Subcutaneous abdominal adipose tissue (tissue), 5 donors: Measurements from ENCODE around the gene NOS1.
"Not testable (repeated sequence)": the region's sequence is repeated elsewhere in the genome, so short reads cannot be mapped to it uniquely, and the experiment has no call there.

Experiments used
- H3K27ac ChIP-seq: one replicate; pipeline ENCODE4 v1.7.0; 2013; ENCODE audit warnings: low read depth, mild to moderate bottlenecking, inconsistent platforms, low read length, moderate library complexity
- H3K27me3 ChIP-seq, 5 donors: one replicate each; pipeline ENCODE4 v1.7.0; 2013; ENCODE audit warnings: low read length in 5 of 5, inconsistent platforms in 1 of 5; ENCODE audit not compliant: control insufficient read depth in 5 of 5, insufficient read depth in 4 of 5
- H3K36me3 ChIP-seq, 5 donors: one replicate each; pipeline ENCODE4 v1.7.0; 2013; ENCODE audit warnings: low read length in 5 of 5; ENCODE audit not compliant: control insufficient read depth in 5 of 5, insufficient read depth in 5 of 5
- H3K4me1 ChIP-seq, 5 donors: one replicate each; pipeline ENCODE4 v1.7.0; 2013; ENCODE audit warnings: low read length in 5 of 5, mild to moderate bottlenecking in 3 of 5, moderate library complexity in 1 of 5; ENCODE audit not compliant: control insufficient read depth in 5 of 5, insufficient read depth in 5 of 5
- H3K4me3 ChIP-seq, 5 donors: one replicate each; pipeline ENCODE4 v1.7.0; 2013; ENCODE audit warnings: low read length in 5 of 5, low read depth in 1 of 5
- H3K9ac ChIP-seq, 5 donors: one replicate each; pipeline ENCODE4 v1.7.0; 2013; ENCODE audit warnings: low read length in 5 of 5, mild to moderate bottlenecking in 4 of 5, moderate library complexity in 3 of 5
- H3K9me3 ChIP-seq, 5 donors: one replicate each; pipeline ENCODE4 v1.7.0; 2013; ENCODE audit warnings: low read length in 5 of 5; ENCODE audit not compliant: control insufficient read depth in 5 of 5
- donor health status: healthy.
- donor health status: healthy.
- donor health status: healthy.
- donor health status: healthy.
- donor health status: healthy.

NOS1 gene

GRCh38 chr12:117394491-117394890 lies 33.1 kb upstream of the NOS1 start:
- Histone ChIP-seq H3K9ac (no peak overlapping the region), H3K4me1 (no peaks in the 10 kb centered on the region), H3K4me3 (no peak overlapping the region), H3K36me3 (no peaks in the 10 kb centered on the region), H3K27ac (no peak overlapping the region), H3K9me3 (peaks cover 0 to 9% (median 3%) of the 10 kb centered on the region in 5 donors), H3K27me3 (peaks cover 0 to 4% (median 0%) of the 10 kb centered on the region in 5 donors)

GRCh38 chr12:117393656-117394055 lies 32.2 kb upstream of the NOS1 start:
- H3K4me3 ChIP-seq, result no peak overlapping the region
- peaks cover 0 to 9% (median 3%) of the 10 kb centered on the region in 5 donors for H3K9me3 ChIP-seq
- no peak overlapping the region for H3K9ac ChIP-seq
- H3K36me3 ChIP-seq, result no peaks in the 10 kb centered on the region
- H3K27ac ChIP-seq, result no peak overlapping the region
- H3K4me1 ChIP-seq, result no peaks in the 10 kb centered on the region
- H3K27me3 ChIP-seq, result peaks cover 0 to 4% (median 0%) of the 10 kb centered on the region in 5 donors

DNA sequence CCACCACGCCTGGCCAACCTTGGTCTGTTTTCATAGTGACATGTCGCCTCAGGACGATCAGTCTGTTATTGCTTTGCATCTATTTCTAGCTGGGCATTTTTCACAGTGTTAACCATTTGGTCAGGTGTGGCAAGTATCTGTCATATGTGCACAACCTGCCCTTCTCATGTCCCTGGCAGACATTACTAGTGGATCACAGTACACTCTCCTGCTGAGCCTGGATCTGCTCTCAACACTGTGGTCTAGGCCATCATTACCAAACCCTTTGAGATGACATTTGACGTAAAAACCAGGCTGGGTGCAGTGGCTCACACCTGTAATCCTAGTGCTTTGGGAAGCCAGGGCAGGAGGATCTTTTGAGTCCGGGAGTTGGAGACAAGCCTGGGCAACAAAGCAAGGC lies 29.4 kb upstream of the NOS1 start:
- Histone ChIP-seq H3K4me1 (no peaks in the 10 kb centered on the region), H3K9me3 (no peaks in the 10 kb centered on the region), H3K27me3 (peaks cover 0 to 4% (median 0%) of the 10 kb centered on the region in 5 donors), H3K27ac (no peak overlapping the region), H3K9ac (no peak overlapping the region), H3K4me3 (no peak overlapping the region), H3K36me3 (no peaks in the 10 kb centered on the region)

GRCh38 chr12:117388951-117389446 lies 27.6 kb upstream of the NOS1 start:
- no peaks in the 10 kb centered on the region for H3K9me3 ChIP-seq
- H3K4me1 ChIP-seq, result no peaks in the 10 kb centered on the region
- H3K36me3 ChIP-seq, result no peaks in the 10 kb centered on the region
- no peak overlapping the region for H3K27ac ChIP-seq
- H3K27me3 ChIP-seq, result peaks cover 0 to 11% (median 4%) of the 10 kb centered on the region in 5 donors
- no peak overlapping the region for H3K4me3 ChIP-seq
- no peak overlapping the region for H3K9ac ChIP-seq

GRCh38 chr12:117387832-117388231 lies 26.4 kb upstream of the NOS1 start:
- Histone ChIP-seq H3K36me3 (no peaks in the 10 kb centered on the region), H3K27me3 (peaks cover 2 to 9% (median 4%) of the 10 kb centered on the region in 5 donors), H3K27ac (no peak overlapping the region), H3K4me1 (no peaks in the 10 kb centered on the region), H3K4me3 (no peak overlapping the region), H3K9ac (no peak overlapping the region), H3K9me3 (no peaks in the 10 kb centered on the region)

GRCh38 chr12:117384735-117385134 lies 23.3 kb upstream of the NOS1 start:
- Histone ChIP-seq H3K36me3 (no peaks in the 10 kb centered on the region), H3K27ac (no peak overlapping the region), H3K4me3 (no peak overlapping the region), H3K27me3 (peaks cover 0 to 9% (median 4%) of the 10 kb centered on the region in 5 donors), H3K9me3 (peaks cover 0 to 4% (median under 1%) of the 10 kb centered on the region in 5 donors), H3K9ac (no peak overlapping the region), H3K4me1 (no peaks in the 10 kb centered on the region)

DNA sequence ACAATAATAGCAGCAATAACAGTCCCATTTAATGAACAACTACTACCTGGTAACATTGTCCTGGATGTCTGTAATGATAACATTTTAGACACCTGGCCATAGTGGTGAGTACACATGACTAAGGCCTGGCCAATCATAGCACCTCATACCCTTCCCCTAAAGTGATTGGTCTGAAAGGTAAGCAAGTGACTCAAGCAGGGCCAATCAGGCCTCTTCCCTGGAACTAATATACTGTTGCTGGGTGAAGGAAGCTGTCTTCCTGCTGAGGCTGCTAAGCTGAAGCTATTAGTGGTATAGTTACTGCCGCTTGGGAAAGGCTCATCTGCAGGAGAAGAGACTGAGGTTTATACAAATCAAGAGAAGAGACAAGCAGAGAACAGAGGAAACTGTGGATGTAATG lies 18.7 kb upstream of the NOS1 start:
- H3K27ac ChIP-seq, result no peak overlapping the region
- no peaks in the 10 kb centered on the region for H3K4me1 ChIP-seq
- H3K27me3 ChIP-seq, result peaks cover 0 to 10% (median 4%) of the 10 kb centered on the region in 5 donors
- H3K4me3 ChIP-seq, result no peak overlapping the region
- H3K9ac ChIP-seq, result no peak overlapping the region
- peaks cover 0 to 4% (median 2%) of the 10 kb centered on the region in 5 donors for H3K9me3 ChIP-seq
- H3K36me3 ChIP-seq, result no peaks in the 10 kb centered on the region

- Histone ChIP-seq H3K9ac (no peak overlapping the region), H3K36me3 (no peaks in the 10 kb centered on the region), H3K4me3 (no peak overlapping the region), H3K27me3 (peaks cover 0 to 6% (median 0%) of the 10 kb centered on the region in 5 donors), H3K27ac (no peak overlapping the region), H3K9me3 (peaks cover 0 to 4% (median 2%) of the 10 kb centered on the region in 5 donors), H3K4me1 (no peaks in the 10 kb centered on the region)
These were observed 16.3 kb upstream of the NOS1 start for GRCh38 chr12:117377758-117378157.

- Histone ChIP-seq H3K27me3 (peaks cover 0 to 14% (median 0%) of the 10 kb centered on the region in 5 donors), H3K9ac (no peak overlapping the region), H3K27ac (no peak overlapping the region), H3K36me3 (no peaks in the 10 kb centered on the region), H3K4me1 (no peaks in the 10 kb centered on the region), H3K4me3 (no peak overlapping the region), H3K9me3 (peaks cover 2 to 8% (median 5%) of the 10 kb centered on the region in 5 donors)
These were observed 9.2 kb upstream of the NOS1 start for GRCh38 chr12:117370588-117370987.

GRCh38 chr12:117370000-117370399 lies 8.6 kb upstream of the NOS1 start:
- not testable (repeated sequence) for H3K36me3 ChIP-seq, H3K4me3 ChIP-seq, H3K27ac ChIP-seq, H3K9me3 ChIP-seq, H3K27me3 ChIP-seq, H3K9ac ChIP-seq, H3K4me1 ChIP-seq
